OCI-LY3 (cell line): ENCODE results near the gene ZCCHC4.

Source experiments
- CTCF ChIP-seq: fragments of 200-600, 300-600 bp; sonication (generic); IDR thresholded peaks from 2 replicates; pipeline ENCODE4 v1.5.1; 2014; ENCODE audit warnings: antibody characterized with exemption, low read length, low read depth
- EZH2phosphoT487 ChIP-seq: fragments of 200-600 bp; shearing (Covaris generic); IDR thresholded peaks from 2 replicates; pipeline ENCODE4 v1.6.1; 2018; ENCODE audit warnings: antibody characterized with exemption, mixed run types, low read depth

GRCh38 chr4:25345744-25346143, 33.2 kb downstream of the ZCCHC4 start:
- TF ChIP-seq CTCF (no peak), EZH2phosphoT487 (no peak)
